Measurements from ENCODE around the gene MMP26.
"Not testable (repeated sequence)": the region's sequence is repeated elsewhere in the genome, so short reads cannot be mapped to it uniquely, and the experiment has no call there.

The MMP26 gene

GRCh38 chr11:4704054-4704789 lies at the start of gene MMP26:
Gene MMP26 (plus strand): TSS chr11:4704784.
- DNase-seq = peak; percentile 97

DNA sequence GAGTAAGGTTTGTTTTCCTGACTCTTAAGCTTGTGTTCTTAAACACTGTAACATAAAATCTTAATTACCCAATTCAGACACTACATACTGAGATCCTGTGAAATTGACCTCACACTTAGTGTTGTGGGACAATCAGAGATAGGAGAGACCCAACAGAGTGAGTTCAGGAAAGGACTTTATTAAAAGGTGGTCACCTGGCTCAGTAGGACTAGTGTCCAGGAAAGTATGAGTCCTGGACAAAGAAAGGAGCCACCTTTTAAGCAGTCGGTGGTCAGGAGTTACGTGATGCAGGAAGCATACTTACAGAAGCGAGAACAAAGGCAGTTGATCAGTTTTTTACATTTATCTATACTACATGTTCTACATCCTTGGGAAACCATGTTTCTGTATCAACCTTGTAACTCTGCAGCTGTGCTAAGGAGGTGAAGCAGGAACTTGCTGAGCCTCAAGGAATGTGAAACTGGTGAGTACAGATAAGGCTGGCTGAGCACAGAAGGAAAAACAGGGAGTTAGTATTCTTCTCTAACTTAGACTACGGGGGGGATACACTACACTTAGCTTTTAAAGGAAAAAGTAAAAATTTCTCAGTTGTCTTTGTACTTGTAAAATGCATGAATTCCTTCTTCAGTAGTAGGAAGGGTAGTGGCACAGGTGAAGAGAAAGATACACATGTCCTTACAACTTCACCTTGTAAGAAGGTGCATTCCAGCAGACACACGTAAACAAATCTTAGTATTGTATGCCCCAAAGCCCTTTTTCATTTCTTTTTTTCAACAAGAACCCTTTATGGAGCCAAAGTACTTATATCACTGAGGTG lies 45.7 kb upstream of the MMP26 start:
- no peak for DNase-seq

DNA sequence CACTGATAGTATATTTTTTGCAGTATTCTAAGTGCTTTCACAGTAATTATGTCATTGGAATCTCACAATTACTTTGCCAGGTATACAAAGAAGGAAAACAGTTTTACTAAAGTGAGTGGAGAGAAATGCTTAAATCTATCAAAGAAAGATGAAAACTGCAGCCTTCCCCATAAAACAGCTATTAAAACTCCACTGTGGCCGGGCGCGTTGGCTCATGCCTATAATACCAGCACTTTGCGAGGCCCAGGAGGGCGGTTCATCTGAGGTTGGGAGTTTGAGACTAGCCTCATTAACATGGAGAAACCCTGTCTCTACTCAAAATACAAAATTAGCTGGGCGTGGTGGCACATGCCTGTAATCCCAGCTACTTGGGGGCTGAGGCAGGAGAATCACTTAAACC lies 41.7 kb upstream of the MMP26 start:
- no peak for DNase-seq

DNA sequence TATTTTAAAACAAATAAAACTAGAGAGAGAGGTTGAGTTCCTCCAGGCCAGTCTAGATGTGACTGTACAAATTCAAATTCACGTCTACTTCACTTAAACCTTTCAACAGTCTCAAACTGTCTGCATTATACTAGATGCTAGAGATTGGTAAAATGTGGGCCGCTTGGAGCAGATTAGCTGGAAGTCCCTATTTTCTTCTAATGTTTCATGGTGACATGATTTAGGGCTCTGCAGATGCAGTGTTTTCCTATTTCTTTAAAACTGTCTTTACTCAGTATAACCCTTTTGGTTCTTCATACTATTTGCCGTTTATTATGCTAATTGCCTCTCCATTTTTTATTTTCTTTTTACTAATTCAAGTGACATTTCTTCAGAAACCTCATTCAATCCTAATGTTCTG lies 40.4 kb upstream of the MMP26 start:
- no peak for DNase-seq

DNA sequence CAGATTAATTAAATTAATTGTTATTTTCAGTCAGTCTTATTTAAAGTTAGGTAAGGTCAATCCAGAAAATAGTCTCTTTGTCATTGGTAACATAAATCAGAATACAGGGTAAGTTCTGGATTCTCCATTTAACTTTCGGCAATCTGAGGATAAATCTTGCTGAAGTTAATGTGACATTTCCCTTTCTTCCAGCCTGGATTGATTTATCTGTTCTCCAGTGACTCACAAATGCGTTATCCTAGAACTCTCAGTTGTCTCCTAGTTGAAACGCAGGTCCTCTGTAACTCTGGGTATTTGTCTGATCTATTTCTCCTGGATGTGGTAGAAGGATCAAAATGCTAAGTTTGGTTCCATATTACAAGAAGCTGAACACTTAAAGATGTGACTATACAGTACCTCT lies 39.8 kb upstream of the MMP26 start:
- no peak for DNase-seq

DNA sequence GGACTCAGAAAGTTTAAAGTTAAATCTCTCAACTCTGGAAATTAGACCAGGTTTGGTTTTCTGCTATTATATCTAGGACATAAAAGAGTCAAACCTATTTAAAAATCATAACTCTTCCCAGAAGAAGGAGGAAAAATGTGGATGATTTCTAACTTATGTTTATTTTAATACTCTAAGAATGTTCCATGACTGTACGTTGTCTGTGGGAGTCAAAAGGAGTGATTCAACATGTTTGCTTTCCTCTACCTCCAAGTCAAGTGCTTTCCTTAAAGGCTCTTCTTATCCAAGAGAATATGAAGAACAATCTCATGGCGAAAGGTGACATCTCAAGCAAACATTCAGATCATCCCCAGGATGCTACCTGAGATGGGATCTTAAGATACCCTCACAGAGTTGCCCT lies 39.2 kb upstream of the MMP26 start:
- DNase-seq = no peak

- no peak for DNase-seq
Measured at GRCh38 chr11:4671741-4672140, 32.8 kb upstream of the MMP26 start.

- DNase-seq = no peak
Measured at GRCh38 chr11:4672470-4672869, 32.1 kb upstream of the MMP26 start.

DNA sequence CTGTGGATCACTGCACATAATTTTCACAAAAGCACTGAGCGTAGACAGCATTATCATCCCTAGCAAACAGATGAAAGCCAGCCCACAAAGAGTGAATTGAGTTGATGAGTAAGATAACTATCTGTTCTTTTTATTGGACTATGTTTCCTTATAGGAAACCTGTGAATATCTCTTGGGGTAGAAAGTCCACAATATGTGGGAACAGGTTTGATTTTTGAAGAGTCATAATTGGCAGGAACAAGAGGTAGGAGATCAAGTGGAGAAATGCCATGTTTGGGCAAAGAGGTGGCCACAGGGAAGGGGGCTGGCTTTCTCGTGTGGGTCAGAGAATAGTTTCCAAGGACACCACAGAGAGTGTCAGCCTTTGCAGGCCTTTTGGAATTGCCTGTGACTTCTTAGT lies 30.8 kb upstream of the MMP26 start:
- no peak for DNase-seq

- DNase-seq = peak; percentile 90
Measured at GRCh38 chr11:4677948-4678347, 26.6 kb upstream of the MMP26 start.

DNA sequence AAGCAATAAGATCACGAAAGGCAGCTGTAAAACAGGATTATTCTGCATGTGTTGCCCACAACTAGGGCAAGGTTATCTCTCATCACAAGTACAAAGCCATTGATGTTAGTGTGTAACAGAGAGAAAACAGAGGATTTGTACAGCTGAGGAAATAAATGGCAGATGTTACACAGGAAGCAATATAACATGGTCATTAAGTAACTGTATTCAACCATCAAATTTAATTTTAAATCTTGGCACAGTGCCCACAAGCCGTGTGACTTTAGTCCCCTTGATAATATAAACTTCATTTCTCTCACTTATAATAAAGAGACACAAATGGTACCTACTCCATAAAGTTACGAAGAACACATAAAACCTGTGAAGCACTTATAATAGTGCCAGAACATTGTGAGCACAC lies 24.2 kb upstream of the MMP26 start:
- peak; percentile 84 for DNase-seq

DNA sequence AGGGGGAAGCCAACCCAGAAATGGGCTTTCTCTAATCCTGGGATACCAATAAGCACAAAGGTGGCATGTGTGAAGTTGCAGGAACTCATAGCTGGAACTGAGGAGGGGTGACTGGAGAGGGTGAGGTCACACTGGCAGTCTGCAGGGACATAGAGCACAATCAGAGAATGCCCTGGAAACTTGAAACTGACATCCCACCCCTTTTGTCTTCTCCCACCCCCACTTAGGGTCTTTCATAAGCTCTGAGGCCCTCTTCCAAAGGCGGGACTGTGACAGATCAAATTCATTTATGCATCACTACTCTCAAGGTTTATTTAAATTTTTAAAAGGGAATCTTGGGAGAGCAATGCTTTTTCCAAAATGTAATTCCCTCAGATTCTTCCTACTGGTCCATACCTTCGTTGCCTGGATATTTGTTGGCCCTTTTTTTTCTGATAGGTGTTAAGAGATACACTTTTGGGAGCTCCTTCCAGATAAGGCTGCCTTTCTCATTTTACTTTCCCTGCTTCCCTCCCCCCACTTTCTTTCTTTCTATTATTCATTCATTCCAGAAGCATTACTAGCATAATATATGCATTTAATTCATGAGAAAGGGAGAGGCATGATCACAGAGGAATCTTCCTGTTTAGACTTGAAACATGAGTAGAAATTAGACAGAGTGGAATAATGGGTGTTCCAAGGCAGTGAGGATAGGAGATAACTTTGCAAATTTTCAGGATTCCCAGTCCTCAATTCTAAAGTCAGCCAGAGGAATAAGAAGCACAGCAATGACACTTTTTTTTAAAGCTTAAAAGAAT lies 21.8 kb upstream of the MMP26 start:
- no peak for DNase-seq

- DNase-seq = no peak
Measured at GRCh38 chr11:4684631-4685285, 19.8 kb upstream of the MMP26 start.

GRCh38 chr11:4695442-4695841 lies 9.1 kb upstream of the MMP26 start:
- DNase-seq = no peak

DNA sequence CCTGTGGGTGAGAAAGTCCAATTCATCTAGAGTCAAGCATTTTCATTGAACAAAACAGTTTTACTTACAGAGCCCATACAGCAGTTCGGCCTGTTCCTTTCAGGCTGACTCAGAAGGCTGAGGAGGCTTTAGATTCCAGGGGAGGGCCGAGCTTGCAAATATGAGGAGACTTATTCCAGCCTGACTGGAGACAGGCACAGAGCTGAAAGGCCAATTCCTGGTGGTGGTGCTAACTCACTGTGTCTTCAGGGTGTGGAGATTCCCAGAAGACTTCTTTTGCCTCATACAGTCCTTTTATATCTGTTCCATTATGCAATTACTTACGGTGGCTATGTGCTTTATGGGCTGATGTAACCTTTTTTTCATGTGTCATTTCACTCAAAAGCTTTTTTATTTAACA lies 7.0 kb upstream of the MMP26 start, which contains the start of gene OR51E2:
Gene OR51E2 (minus strand): TSS at position 269 of the 400 bp plus-strand sequence. CDS start 15,142 bp downstream, outside the sequence.
- peak; percentile 72 for DNase-seq

DNA sequence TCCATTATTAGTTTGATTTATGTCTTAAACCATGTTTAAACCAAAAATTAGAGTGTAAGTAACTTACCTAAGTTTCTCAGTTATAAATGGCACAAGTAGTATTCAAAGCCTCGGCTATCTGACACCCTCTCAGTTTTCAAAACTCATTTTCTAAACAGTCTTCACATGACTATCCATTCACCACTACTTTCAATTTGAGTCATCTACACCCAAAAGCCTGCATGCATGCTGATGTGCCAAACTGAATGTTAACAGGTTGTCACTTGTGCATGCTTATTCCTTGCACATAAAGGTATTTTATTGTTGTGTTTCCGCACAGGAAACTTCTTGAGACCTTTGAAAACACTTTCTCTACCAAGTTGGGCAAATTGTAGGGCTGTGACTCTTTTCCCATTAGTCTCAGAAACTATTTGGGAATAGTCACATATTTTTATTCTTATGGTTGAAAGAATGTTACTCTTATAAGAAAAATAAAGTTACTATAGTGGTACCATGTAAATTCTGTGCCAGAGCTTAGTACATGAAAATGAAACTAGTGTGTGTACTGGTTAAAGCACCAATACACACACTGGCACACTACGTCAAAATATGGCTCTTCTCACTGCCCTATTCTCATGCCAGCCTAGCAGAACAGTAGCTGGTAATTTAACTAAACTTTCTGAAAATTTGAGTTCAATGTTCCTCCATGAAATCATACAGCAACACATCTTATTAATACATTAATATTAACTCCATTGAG lies 4.7 kb upstream of the MMP26 start:
- no peak for DNase-seq

DNA sequence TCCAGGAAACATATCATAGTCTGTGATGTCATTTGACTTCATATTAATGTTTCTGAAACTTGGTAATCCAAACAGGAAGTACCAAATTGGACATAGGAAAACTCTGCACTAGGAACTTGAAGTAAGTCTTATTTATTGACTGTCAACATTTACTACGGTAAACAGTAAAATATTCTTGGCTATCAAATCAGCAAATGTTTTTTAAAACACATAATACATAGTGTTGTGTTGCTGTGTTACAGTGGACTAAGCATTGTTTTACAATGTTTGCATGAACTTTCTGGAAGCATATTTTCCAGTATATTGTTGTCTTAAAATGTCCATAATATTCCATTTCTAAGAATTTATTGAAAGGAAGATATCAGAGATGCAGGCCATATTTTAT lies 4.2 kb upstream of the MMP26 start:
- no peak for DNase-seq

DNA sequence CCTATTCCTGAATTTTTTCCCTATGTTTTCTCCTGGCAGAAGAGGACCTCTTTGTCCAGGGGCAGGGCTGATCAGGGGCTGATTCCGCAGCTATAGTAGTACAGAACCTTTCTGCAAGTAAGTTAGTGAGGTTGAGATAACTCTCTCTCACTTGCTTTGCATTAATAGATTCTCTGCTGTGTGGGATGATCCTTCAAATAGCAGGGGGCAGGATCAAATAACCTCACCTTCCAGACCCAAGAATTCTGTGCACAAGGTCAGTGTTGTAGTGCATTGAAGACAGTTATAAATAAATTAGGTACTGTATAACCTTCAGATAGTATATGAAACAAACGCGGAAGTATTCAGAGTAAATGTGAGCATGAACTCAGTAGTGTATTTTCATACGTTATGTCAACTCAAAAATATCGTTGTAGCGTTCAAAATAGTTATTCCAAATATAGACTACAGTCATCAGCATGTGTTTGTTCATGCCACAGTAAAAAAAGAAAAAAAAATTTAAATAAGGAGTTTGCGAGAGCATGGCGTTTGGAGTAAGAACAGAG lies 278 bp downstream of the MMP26 start:
- DNase-seq = peak; percentile 73

DNA sequence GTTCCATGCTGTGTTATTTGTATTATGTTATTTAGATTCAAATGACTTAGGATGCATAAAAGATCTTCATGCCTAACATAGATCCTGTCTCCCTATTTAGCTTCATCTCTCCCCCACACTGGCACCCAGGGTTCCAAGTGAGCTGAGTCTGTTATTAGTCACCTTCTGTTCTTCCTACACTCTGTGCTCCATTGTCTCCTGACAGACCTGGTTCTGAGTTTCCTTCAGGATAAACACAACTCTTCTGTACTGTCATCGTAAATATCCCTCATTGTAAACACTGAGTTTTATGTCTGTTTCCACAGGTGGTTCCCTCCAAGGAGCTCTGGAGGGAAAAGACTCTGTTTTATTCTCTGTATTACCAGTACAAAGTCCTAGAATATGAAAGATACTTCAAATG lies 8.7 kb downstream of the MMP26 start:
- DNase-seq = no peak

DNA sequence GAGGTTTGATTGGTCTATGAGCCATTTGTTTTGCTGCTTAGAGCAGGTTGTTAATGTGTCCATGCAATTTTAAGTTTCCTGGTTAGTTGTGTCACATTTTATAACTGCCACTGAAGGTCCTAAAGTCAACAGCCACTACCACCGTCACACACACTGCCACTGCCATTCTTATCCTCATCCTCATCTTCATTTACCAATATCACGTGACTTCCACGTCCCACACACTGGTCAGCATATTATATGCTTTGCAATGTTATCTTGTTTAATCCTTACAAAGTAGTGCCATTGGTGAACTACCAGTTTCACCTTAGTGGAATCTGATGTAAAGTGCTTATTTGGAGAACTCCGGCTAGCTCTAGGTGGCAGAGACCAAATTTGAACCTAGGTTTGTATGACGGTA lies 9.7 kb downstream of the MMP26 start:
- DNase-seq = no peak

DNA sequence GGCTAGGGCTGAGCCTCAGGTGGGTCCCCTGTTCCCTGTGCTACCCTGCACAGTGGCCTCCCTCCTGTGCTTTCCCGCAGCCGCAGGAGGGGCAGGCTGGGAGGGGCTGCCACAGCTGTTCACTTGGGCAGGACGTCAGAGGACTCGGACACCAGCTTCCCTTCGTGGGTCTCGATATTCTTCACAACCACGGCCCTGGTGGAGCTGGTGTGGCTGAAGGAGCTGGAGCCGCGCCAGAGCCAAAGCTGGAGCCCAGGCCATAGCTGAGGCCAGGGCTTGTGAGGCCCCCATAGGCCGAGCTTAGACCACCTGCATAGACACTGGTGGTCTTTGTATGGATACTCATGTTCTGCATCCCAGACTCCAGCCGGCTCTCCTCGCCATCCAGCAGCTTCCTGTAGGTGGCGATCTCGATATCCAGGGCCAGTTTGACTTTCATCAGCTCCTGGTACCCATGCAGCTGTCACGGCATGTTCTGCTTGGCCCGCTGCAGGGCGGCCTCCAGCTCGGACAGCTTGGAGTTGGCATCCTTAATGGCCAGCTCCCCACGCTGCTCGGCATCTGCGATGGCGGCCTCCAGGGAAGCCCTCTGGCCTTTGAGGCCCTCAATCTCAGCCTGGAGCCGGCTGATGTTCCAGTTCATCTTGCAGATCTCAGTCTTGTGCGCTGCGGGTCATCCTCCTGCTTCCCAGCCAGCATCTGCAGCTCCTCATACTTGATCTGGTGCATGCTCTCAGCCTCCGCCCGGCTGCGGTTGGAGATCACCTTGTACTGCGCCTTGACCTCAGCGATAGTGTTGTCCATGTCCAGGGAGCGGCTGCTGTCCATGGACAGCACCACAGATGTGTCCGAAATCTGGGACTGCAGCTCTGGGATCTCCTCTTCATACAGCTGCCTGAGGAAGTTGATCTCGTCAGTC lies 18.3 kb downstream of the MMP26 start:
- DNase-seq = not testable (repeated sequence)
